Erythroblast (primary cell): ENCODE measurements around the gene PRPSAP1.

Experiments used
- GATA1 ChIP-seq: IDR thresholded peaks from 2 replicates; pipeline ENCODE4 v1.6.1; 2011; ENCODE audit warnings: low read depth, mild to moderate bottlenecking, control low read depth, low read length, moderate library complexity
- POLR2A ChIP-seq: IDR thresholded peaks from 2 replicates; pipeline ENCODE4 v1.6.1; 2011; ENCODE audit warnings: mild to moderate bottlenecking, low read length

- TF ChIP-seq POLR2A (no peak), GATA1 (no peak)
Observed at GRCh38 chr17:76296889-76297288, 56.8 kb downstream of the PRPSAP1 start.
